GM12873 (cell line): Measurements from ENCODE around the gene NDUFA13.

Source experiments
- TF ChIP-seq, protein P1 (sequence below): IDR thresholded peaks from 2 replicates; pipeline ENCODE4 v1.5.1; 2012; ENCODE audit warnings: low read depth, mild to moderate bottlenecking, moderate library complexity, low read length, control low read depth; ENCODE audit not compliant: insufficient read depth; ENCODE audit errors: missing control alignments

The NDUFA13 gene

GRCh38 chr19:19508217-19508616 lies 7.8 kb upstream of the NDUFA13 start:
- TF ChIP-seq, protein P1, sequence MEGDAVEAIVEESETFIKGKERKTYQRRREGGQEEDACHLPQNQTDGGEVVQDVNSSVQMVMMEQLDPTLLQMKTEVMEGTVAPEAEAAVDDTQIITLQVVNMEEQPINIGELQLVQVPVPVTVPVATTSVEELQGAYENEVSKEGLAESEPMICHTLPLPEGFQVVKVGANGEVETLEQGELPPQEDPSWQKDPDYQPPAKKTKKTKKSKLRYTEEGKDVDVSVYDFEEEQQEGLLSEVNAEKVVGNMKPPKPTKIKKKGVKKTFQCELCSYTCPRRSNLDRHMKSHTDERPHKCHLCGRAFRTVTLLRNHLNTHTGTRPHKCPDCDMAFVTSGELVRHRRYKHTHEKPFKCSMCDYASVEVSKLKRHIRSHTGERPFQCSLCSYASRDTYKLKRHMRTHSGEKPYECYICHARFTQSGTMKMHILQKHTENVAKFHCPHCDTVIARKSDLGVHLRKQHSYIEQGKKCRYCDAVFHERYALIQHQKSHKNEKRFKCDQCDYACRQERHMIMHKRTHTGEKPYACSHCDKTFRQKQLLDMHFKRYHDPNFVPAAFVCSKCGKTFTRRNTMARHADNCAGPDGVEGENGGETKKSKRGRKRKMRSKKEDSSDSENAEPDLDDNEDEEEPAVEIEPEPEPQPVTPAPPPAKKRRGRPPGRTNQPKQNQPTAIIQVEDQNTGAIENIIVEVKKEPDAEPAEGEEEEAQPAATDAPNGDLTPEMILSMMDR = no peak

- TF ChIP-seq, protein P1 = no peak
Measured at GRCh38 chr19:19510432-19510831, 5.6 kb upstream of the NDUFA13 start.

DNA sequence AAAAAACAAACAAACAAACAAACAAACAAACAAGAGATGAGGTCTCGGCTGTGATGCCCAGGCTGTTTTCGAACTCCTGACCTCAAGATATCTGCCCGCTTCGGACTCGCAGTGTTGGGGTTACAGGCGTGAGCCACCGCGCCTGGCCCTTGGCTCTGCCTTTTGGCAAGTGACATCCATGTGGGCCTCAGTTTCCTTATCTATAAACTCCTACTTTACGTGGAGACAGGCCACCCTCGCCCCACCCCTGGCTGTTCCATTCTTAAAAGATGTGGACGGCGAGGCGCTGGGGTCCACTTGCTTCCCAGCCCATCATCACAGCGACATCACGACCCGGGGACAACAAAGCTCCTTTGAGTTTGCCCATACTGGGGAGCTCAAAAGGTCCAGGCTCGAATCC lies 2.3 kb upstream of the NDUFA13 start:
- TF ChIP-seq, protein P1 = no peak

DNA sequence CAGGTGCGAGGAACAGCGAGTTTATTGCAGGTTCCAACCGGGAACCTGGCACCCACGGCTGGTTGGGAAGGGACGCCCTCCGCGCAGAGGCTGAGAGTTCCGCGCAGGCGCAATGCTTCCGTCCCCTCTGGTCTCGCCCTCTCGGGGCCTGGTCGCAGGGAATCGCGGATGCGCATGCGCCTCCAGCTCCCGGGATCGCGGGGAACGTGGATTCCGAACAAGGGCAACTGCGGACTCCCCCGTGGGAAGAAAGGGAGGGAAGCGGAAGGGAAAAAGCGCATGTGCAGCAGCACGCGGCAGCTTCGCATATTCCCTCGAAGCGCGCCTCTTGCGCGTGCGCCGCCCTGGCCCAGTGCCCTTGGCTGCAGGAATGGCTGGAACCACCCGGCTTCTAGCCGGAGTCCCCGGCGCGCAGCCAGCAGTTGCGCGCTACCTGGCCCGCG lies 1.8 kb upstream of the NDUFA13 start:
- TF ChIP-seq, protein P1 = no peak

- TF ChIP-seq, protein P1 = no peak
Measured at GRCh38 chr19:19514881-19515641, 964 bp upstream of the NDUFA13 start, which contains the start of gene TSSK6. Gene TSSK6, minus strand, starts transcription at chr19:19515548. Its CDS starts 121 bp downstream, at chr19:19515427.

- TF ChIP-seq, protein P1 = no peak
Measured at GRCh38 chr19:19517235-19517619, 1.2 kb downstream of the NDUFA13 start.

- TF ChIP-seq, protein P1 = no peak
Measured at GRCh38 chr19:19520989-19521388, 5.0 kb downstream of the NDUFA13 start.
